Measurements from ENCODE around the gene ELF3.
"Not testable (repeated sequence)": the region's sequence is repeated elsewhere in the genome, so short reads cannot be mapped to it uniquely, and the experiment has no call there.

Gene ELF3
- long read RNA-seq: 0 reads

DNA sequence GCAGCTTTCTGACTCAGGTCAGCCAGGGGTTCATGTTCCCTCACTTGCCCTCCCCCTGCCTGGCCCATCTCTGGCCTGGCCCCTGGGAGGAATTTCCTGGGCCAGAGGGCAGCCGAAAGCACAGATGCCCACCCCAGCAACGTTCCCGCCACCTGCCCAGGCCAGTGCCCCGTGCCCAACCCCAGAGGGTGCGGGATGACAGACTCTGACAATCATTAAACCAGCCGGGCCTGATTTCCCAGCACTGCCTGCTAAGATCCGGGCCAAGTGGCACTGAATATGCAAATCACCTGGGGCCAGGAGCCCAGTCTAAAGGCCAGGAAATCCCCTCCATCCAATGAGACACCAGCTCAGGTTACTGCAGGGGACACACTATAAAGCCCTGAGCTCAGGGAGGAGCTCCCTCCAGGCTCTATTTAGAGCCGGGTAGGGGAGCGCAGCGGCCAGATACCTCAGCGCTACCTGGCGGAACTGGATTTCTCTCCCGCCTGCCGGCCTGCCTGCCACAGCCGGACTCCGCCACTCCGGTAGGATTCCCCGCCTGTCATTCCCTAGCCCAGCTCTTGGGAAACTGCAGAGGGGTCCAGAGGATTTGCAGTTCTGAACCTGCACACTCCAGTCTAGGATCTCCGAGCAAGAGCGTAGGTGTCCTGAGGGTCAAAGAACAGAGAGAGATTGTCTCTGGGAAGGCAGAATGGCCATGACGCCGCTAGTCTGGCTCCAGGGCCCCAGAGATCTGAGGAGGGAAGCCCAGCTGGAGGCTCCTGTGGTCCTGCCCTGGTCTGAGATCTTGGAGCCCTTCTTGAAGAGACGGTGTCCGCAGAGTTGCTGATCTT, at the start of gene ELF3:
Gene ELF3 (plus strand): TSS at position 408 of the 836 bp plus-strand sequence. CDS start 550 bp downstream, outside the sequence.
- Histone ChIP-seq H3K27me3 (ENCODE audit: insufficient read depth, poor library complexity, severe bottlenecking) (no peaks in the 10 kb centered on the region), H3K4me3 (replicated peaks; ENCODE audit: insufficient read depth, low read length) (no peak within 1 kb of the TSS), H3K27ac (replicated peaks) (no peak within 1 kb of the TSS)
- TF ChIP-seq, protein P1, sequence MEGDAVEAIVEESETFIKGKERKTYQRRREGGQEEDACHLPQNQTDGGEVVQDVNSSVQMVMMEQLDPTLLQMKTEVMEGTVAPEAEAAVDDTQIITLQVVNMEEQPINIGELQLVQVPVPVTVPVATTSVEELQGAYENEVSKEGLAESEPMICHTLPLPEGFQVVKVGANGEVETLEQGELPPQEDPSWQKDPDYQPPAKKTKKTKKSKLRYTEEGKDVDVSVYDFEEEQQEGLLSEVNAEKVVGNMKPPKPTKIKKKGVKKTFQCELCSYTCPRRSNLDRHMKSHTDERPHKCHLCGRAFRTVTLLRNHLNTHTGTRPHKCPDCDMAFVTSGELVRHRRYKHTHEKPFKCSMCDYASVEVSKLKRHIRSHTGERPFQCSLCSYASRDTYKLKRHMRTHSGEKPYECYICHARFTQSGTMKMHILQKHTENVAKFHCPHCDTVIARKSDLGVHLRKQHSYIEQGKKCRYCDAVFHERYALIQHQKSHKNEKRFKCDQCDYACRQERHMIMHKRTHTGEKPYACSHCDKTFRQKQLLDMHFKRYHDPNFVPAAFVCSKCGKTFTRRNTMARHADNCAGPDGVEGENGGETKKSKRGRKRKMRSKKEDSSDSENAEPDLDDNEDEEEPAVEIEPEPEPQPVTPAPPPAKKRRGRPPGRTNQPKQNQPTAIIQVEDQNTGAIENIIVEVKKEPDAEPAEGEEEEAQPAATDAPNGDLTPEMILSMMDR (IDR thresholded peaks at IDR 0.05; ENCODE audit: insufficient read depth, low read length): no peak
- TF ChIP-seq GABPA (IDR thresholded peaks at IDR 0.05; ENCODE audit: low read depth): no peak
- no peak for TF ChIP-seq SPI1 (IDR thresholded peaks at IDR 0.05; ENCODE audit: borderline replicate concordance, low read depth)
- TF ChIP-seq POLR2AphosphoS5 (IDR thresholded peaks at IDR 0.05; ENCODE audit: low read depth): no peak
- TF ChIP-seq, protein P2, sequence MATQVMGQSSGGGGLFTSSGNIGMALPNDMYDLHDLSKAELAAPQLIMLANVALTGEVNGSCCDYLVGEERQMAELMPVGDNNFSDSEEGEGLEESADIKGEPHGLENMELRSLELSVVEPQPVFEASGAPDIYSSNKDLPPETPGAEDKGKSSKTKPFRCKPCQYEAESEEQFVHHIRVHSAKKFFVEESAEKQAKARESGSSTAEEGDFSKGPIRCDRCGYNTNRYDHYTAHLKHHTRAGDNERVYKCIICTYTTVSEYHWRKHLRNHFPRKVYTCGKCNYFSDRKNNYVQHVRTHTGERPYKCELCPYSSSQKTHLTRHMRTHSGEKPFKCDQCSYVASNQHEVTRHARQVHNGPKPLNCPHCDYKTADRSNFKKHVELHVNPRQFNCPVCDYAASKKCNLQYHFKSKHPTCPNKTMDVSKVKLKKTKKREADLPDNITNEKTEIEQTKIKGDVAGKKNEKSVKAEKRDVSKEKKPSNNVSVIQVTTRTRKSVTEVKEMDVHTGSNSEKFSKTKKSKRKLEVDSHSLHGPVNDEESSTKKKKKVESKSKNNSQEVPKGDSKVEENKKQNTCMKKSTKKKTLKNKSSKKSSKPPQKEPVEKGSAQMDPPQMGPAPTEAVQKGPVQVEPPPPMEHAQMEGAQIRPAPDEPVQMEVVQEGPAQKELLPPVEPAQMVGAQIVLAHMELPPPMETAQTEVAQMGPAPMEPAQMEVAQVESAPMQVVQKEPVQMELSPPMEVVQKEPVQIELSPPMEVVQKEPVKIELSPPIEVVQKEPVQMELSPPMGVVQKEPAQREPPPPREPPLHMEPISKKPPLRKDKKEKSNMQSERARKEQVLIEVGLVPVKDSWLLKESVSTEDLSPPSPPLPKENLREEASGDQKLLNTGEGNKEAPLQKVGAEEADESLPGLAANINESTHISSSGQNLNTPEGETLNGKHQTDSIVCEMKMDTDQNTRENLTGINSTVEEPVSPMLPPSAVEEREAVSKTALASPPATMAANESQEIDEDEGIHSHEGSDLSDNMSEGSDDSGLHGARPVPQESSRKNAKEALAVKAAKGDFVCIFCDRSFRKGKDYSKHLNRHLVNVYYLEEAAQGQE (IDR thresholded peaks at IDR 0.05; ENCODE audit: insufficient replicate concordance, low read depth): no peak
- DNase-seq (ENCODE audit: low read depth in 1 of 2, low spot score in 1 of 2): no peak

DNA sequence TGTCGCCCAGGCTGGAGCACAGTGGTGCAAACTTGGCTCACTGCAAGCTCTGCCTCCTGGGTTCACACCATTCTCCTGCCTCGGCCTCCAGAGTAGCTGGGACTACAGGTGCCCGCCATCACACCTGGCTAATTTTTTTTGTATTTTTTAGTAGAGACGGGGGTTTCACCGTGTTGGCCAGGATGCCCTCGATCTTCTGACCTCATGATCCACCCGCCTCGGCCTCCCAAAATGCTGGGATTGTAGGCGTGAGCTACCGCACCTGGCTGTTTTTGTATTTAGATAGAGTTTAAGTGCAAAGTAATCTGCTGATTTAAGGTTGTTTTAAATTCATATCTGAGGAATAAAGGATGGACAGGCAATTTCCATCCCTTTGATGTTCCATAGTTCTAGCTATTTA, 48.0 kb upstream of the ELF3 start:
- not testable (repeated sequence) for H3K4me3 ChIP-seq (replicated peaks; ENCODE audit: insufficient read depth, low read length); DNase-seq (ENCODE audit: low read depth in 1 of 2, low spot score in 1 of 2); H3K27me3 ChIP-seq (ENCODE audit: insufficient read depth, poor library complexity, severe bottlenecking); H3K27ac ChIP-seq (replicated peaks)

DNA sequence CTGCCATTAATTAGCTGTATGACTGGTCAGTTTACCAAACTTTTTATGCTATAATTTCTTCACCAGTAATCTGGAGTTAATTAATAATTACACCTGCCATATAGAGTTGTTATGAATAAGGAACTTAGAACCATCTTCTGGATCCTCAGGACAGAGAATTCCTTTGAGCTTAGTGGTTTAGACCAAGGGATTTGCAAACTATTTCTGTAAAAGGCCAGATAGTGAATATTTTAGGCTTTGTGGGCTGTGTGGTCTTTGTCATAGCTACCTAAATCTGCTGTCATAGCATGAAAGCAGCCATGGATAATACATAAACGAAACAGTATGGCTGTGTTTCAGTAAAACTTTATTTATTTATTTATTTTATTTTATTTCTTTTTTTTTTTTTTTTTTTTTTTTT, 46.1 kb upstream of the ELF3 start:
- TF ChIP-seq, protein P2 (IDR thresholded peaks at IDR 0.05; ENCODE audit: insufficient replicate concordance, low read depth): no peak
- no peak for TF ChIP-seq POLR2AphosphoS5 (IDR thresholded peaks at IDR 0.05; ENCODE audit: low read depth)
- no peak for TF ChIP-seq GABPA (IDR thresholded peaks at IDR 0.05; ENCODE audit: low read depth)
- TF ChIP-seq, protein P1 (IDR thresholded peaks at IDR 0.05; ENCODE audit: insufficient read depth, low read length): no peak
- TF ChIP-seq SPI1 (IDR thresholded peaks at IDR 0.05; ENCODE audit: borderline replicate concordance, low read depth): no peak
- H3K27me3 ChIP-seq (ENCODE audit: insufficient read depth, poor library complexity, severe bottlenecking): no peaks in the 10 kb centered on the region
- no peak overlapping the region for H3K27ac ChIP-seq (replicated peaks)
- no peak for DNase-seq (ENCODE audit: low read depth in 1 of 2, low spot score in 1 of 2)
- no peak overlapping the region for H3K4me3 ChIP-seq (replicated peaks; ENCODE audit: insufficient read depth, low read length)

DNA sequence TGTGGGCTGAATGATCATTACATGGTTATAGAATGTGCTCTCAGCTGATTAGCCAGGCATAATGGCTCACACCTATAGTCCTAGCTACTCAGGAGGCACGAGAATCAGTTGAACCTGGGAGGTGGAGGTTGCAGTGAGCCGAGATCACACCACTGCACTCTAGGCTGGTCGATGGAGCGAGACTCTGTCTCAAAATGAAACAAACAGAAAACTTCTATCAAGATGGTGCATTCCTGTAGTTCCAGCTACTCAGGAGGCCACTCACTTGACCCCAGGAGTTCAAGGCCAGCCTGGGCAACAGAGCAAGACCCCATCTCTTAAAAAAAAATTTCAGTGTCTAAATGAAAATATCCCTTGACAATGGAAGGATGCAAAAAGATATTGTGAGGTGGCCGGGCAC, 44.2 kb upstream of the ELF3 start:
- no peak for DNase-seq (ENCODE audit: low read depth in 1 of 2, low spot score in 1 of 2)
- TF ChIP-seq, protein P2 (IDR thresholded peaks at IDR 0.05; ENCODE audit: insufficient replicate concordance, low read depth): no peak
- TF ChIP-seq GABPA (IDR thresholded peaks at IDR 0.05; ENCODE audit: low read depth): no peak
- no peak for TF ChIP-seq SPI1 (IDR thresholded peaks at IDR 0.05; ENCODE audit: borderline replicate concordance, low read depth)
- no peak for TF ChIP-seq POLR2AphosphoS5 (IDR thresholded peaks at IDR 0.05; ENCODE audit: low read depth)
- TF ChIP-seq, protein P1 (IDR thresholded peaks at IDR 0.05; ENCODE audit: insufficient read depth, low read length): no peak
- Histone ChIP-seq H3K27ac (replicated peaks) (no peak overlapping the region), H3K27me3 (ENCODE audit: insufficient read depth, poor library complexity, severe bottlenecking) (no peaks in the 10 kb centered on the region), H3K4me3 (replicated peaks; ENCODE audit: insufficient read depth, low read length) (no peak overlapping the region)

Data from HL-60 (cell line).